Measurements from ENCODE around the gene CD300LD. TPM values are rescaled to one million over a fixed set of nuclear protein-coding genes. Genes with fewer than 3 reads are reported as not detected.

The CD300LD gene
- total RNA-seq, 1 experiment from 2014 or later = not detected

- Histone ChIP-seq H3K27me3 (replicated peaks; ENCODE audit: insufficient read depth, low read depth, low read length, poor library complexity) (no peaks in the 10 kb centered on the region), H3K4me3 (ENCODE audit: low read depth, low read length, poor library complexity, severe bottlenecking) (no peak overlapping the region), H3K9me3 (ENCODE audit: low read depth, low read length, poor library complexity, severe bottlenecking) (no peaks in the 10 kb centered on the region), H3K4me1 (ENCODE audit: insufficient read depth, low read length, poor library complexity, severe bottlenecking) (no peaks in the 10 kb centered on the region), H3K27ac (ENCODE audit: low read depth, low read length, poor library complexity, severe bottlenecking) (no peak overlapping the region), H3K36me3 (ENCODE audit: insufficient read depth, low read length, poor library complexity, severe bottlenecking) (no peaks in the 10 kb centered on the region)
- BruUV-seq (replicated peaks) = no TSS peak
- no peak for DNase-seq (ENCODE audit: low spot score)
- intact Hi-C loops (cut with micrococcal nuclease; ENCODE audit: unreplicated experiment) = no loop called here
- TF ChIP-seq EZH2 (IDR thresholded peaks at IDR 0.05; ENCODE audit: borderline replicate concordance, low read depth, low read length, poor library complexity, severe bottlenecking) (no peak), CTCF (conservative IDR thresholded peaks at IDR 0.05; ENCODE audit: low read depth, low read length) (no peak)
- CTCF ChIA-PET = no interaction called here
- POLR2A ChIA-PET (ENCODE audit: low non-redundant PET) = no interaction called here
Observed at GRCh38 chr17:74544991-74545842, 46.9 kb downstream of the CD300LD start.

GRCh38 chr17:74543891-74544760, 48.0 kb downstream of the CD300LD start:
- TF ChIP-seq CTCF (conservative IDR thresholded peaks at IDR 0.05; ENCODE audit: low read depth, low read length) = no peak
- no peak for TF ChIP-seq EZH2 (IDR thresholded peaks at IDR 0.05; ENCODE audit: borderline replicate concordance, low read depth, low read length, poor library complexity, severe bottlenecking)
- intact Hi-C loops (cut with micrococcal nuclease; ENCODE audit: unreplicated experiment) = no loop called here
- no TSS peak for BruUV-seq (replicated peaks)
- Histone ChIP-seq H3K27ac (ENCODE audit: low read depth, low read length, poor library complexity, severe bottlenecking) (no peak overlapping the region), H3K9me3 (ENCODE audit: low read depth, low read length, poor library complexity, severe bottlenecking) (no peaks in the 10 kb centered on the region), H3K4me3 (ENCODE audit: low read depth, low read length, poor library complexity, severe bottlenecking) (no peak overlapping the region), H3K27me3 (replicated peaks; ENCODE audit: insufficient read depth, low read depth, low read length, poor library complexity) (peaks cover 3% of the 10 kb centered on the region), H3K36me3 (ENCODE audit: insufficient read depth, low read length, poor library complexity, severe bottlenecking) (no peaks in the 10 kb centered on the region), H3K4me1 (ENCODE audit: insufficient read depth, low read length, poor library complexity, severe bottlenecking) (no peaks in the 10 kb centered on the region)
- no peak for DNase-seq (ENCODE audit: low spot score)
- CTCF ChIA-PET = no interaction called here
- POLR2A ChIA-PET (ENCODE audit: low non-redundant PET) = no interaction called here

- no peak overlapping the region for H3K4me3 ChIP-seq (ENCODE audit: low read depth, low read length, poor library complexity, severe bottlenecking)
- H3K4me1 ChIP-seq (ENCODE audit: insufficient read depth, low read length, poor library complexity, severe bottlenecking) = no peaks in the 10 kb centered on the region
- H3K36me3 ChIP-seq (ENCODE audit: insufficient read depth, low read length, poor library complexity, severe bottlenecking) = no peaks in the 10 kb centered on the region
- no peak for DNase-seq (ENCODE audit: low spot score)
- ChIA-PET CTCF (no interaction called here), POLR2A (ENCODE audit: low non-redundant PET) (no interaction called here)
- TF ChIP-seq CTCF (conservative IDR thresholded peaks at IDR 0.05; ENCODE audit: low read depth, low read length) (no peak), EZH2 (IDR thresholded peaks at IDR 0.05; ENCODE audit: borderline replicate concordance, low read depth, low read length, poor library complexity, severe bottlenecking) (no peak)
- BruUV-seq (replicated peaks) = no TSS peak
- no peaks in the 10 kb centered on the region for H3K9me3 ChIP-seq (ENCODE audit: low read depth, low read length, poor library complexity, severe bottlenecking)
- H3K27me3 ChIP-seq (replicated peaks; ENCODE audit: insufficient read depth, low read depth, low read length, poor library complexity) = peaks cover 6% of the 10 kb centered on the region
- no peak overlapping the region for H3K27ac ChIP-seq (ENCODE audit: low read depth, low read length, poor library complexity, severe bottlenecking)
- intact Hi-C loops (cut with micrococcal nuclease; ENCODE audit: unreplicated experiment) = no loop called here
Observed at GRCh38 chr17:74543406-74543805, 48.7 kb downstream of the CD300LD start.

Data from A673 (cell line).